Esophagus muscularis mucosa (tissue), 4 donors: Measurements from ENCODE around the gene SCAND1. TPM values are rescaled to one million over a fixed set of nuclear protein-coding genes. Genes with fewer than 3 reads are reported as not detected.

Experiments used
- DNase-seq: peaks from one replicate; pipeline ENCODE4 v3.0.0-alpha.2; 2017; ENCODE audit errors: extremely low spot score
- H3K27ac ChIP-seq, 4 donors: fragments of 200-600 bp; sonication (generic); replicated peaks in 1 of 4; 1 replicate in 3 of 4; 2 replicates in 1 of 4; pipeline ENCODE4 v1.5.1; 2016 to 2019; ENCODE audit warnings: mild to moderate bottlenecking in 1 of 4
- H3K27me3 ChIP-seq, 4 donors: fragments of 200-600 bp; sonication (generic); one replicate each; pipeline versions ENCODE4 v1.5.1 to v1.6.0; 2016 to 2019
- H3K36me3 ChIP-seq, 4 donors: fragments of 200-600 bp; sonication (generic); one replicate each; pipeline ENCODE4 v1.5.1; 2016 to 2019
- H3K4me1 ChIP-seq, 4 donors: fragments of 200-600 bp; sonication (generic); one replicate each; pipeline ENCODE4 v1.5.1; 2016 to 2019
- H3K4me3 ChIP-seq, 4 donors: fragments of 200-600 bp; sonication (generic); 1 replicate in 2 of 4; 2 replicates in 2 of 4; pipeline ENCODE4 v1.5.1; 2016 to 2019; ENCODE audit warnings: mild to moderate bottlenecking in 4 of 4, moderate library complexity in 1 of 4
- H3K9me3 ChIP-seq, 4 donors: fragments of 200-600 bp; sonication (generic); 1 replicate in 3 of 4; 2 replicates in 1 of 4; pipeline ENCODE4 v1.5.1; 2016 to 2019
- CTCF ChIP-seq, 3 experiments: fragments of 200-600 bp in 2 of 3; fragments of 450-650 bp in 1 of 3; sonication (generic) in 2 of 3; IDR thresholded peaks; one replicate each; pipeline ENCODE4 v1.5.1; 2017 to 2019; ENCODE audit warnings: antibody characterized with exemption in 3 of 3, mild to moderate bottlenecking in 2 of 3, moderate library complexity in 1 of 3
- EP300 ChIP-seq: sonication (generic); formaldehyde crosslinking; IDR thresholded peaks from one replicate; pipeline ENCODE4 v1.6.1; 2017; ENCODE audit warnings: antibody characterized with exemption
- POLR2A ChIP-seq: fragments of 450-650 bp; IDR thresholded peaks from one replicate; pipeline ENCODE4 v1.6.1; 2017; ENCODE audit warnings: antibody characterized with exemption, moderate library complexity, mild to moderate bottlenecking, low read depth
- POLR2AphosphoS5 ChIP-seq, 2 donors: sonication (generic); formaldehyde crosslinking; IDR thresholded peaks; one replicate each; pipeline ENCODE4 v1.6.1; 2017; ENCODE audit warnings: antibody characterized with exemption in 2 of 2
- WGBS: methylation state at CpG from one replicate; pipeline ENCODE4 v1.1.5; 2018; 5-methylcytosine and 5-hydroxymethylcytosine counted together
- intact Hi-C: fragments of 100-400 bp; cut with DNase I; formaldehyde crosslinking; loops from one replicate; pipeline ENCODE4 v1.15.1; 2023
- total RNA-seq, 4 donors: library from RNA; depleted of rRNA; stranded (reverse); fragments of >200 nt; gene quantifications; one replicate each; pipeline versions ENCODE4 v1.1.0 to v1.2.1, GENCODE V29; 2016

The SCAND1 gene
- total RNA-seq, 4 donors from 2014 or later, result 79.7 to 138 (median 94.2) TPM

- Histone ChIP-seq H3K27me3 (no peaks in the 10 kb centered on the region), H3K9me3 (no peaks in the 10 kb centered on the region), H3K4me1 (peaks cover 0 to 5% (median 0%) of the 10 kb centered on the region in 4 donors), H3K36me3 (no peaks in the 10 kb centered on the region), H3K27ac (no peak overlapping the region), H3K4me3 (no peak overlapping the region)
- 69% methylated on average over 9 of the region's 9 CpGs for WGBS
- DNase-seq, result no peak
- intact Hi-C loops, result no loop called here
- no peak for TF ChIP-seq POLR2A
- TF ChIP-seq CTCF (IDR thresholded peaks at IDR 0.05), result no peak
- TF ChIP-seq EP300, result no peak
- TF ChIP-seq POLR2AphosphoS5 (IDR thresholded peaks at IDR 0.05), result no peak
Measured at GRCh38 chr20:35975576-35976373, 21.5 kb upstream of the SCAND1 start.

- TF ChIP-seq EP300, result no peak
- TF ChIP-seq CTCF (IDR thresholded peaks at IDR 0.05), result no peak
- TF ChIP-seq POLR2AphosphoS5 (IDR thresholded peaks at IDR 0.05), result no peak
- H3K4me3 ChIP-seq, result no peak overlapping the region
- no peak for DNase-seq
- H3K27me3 ChIP-seq, result no peaks in the 10 kb centered on the region
- no peaks in the 10 kb centered on the region for H3K36me3 ChIP-seq
- H3K4me1 ChIP-seq, result peaks cover 0 to 5% (median 0%) of the 10 kb centered on the region in 4 donors
- intact Hi-C loops, result no loop called here
- H3K27ac ChIP-seq, result no peak overlapping the region
- H3K9me3 ChIP-seq, result no peaks in the 10 kb centered on the region
- WGBS, result 79% methylated on average over 4 of the region's 4 CpGs
Measured at GRCh38 chr20:35974256-35974655, 20.0 kb upstream of the SCAND1 start.

- no peaks in the 10 kb centered on the region for H3K36me3 ChIP-seq
- no peaks in the 10 kb centered on the region for H3K9me3 ChIP-seq
- no peaks in the 10 kb centered on the region for H3K27me3 ChIP-seq
- no peak for DNase-seq
- no peak for TF ChIP-seq POLR2A
- intact Hi-C loops, result no loop called here
- no peak overlapping the region for H3K4me3 ChIP-seq
- WGBS, result 73% methylated on average over 4 of the region's 4 CpGs
- H3K4me1 ChIP-seq, result peaks cover 0 to 5% (median 0%) of the 10 kb centered on the region in 4 donors
- no peak overlapping the region for H3K27ac ChIP-seq
Measured at GRCh38 chr20:35972462-35972861, 18.2 kb upstream of the SCAND1 start.

GRCh38 chr20:35971981-35972380, 17.7 kb upstream of the SCAND1 start:
- no peak for TF ChIP-seq POLR2A
- no peak for TF ChIP-seq EP300
- TF ChIP-seq CTCF (IDR thresholded peaks at IDR 0.05), result no peak
- TF ChIP-seq POLR2AphosphoS5 (IDR thresholded peaks at IDR 0.05), result no peak
- WGBS, result 97% methylated on average over 2 of the region's 2 CpGs

GRCh38 chr20:35968930-35969329, 14.6 kb upstream of the SCAND1 start:
- DNase-seq, result no peak
- Histone ChIP-seq H3K4me3 (no peak overlapping the region), H3K4me1 (peaks cover 0 to 5% (median 0%) of the 10 kb centered on the region in 4 donors), H3K9me3 (no peaks in the 10 kb centered on the region), H3K36me3 (no peaks in the 10 kb centered on the region), H3K27me3 (no peaks in the 10 kb centered on the region), H3K27ac (no peak overlapping the region)
- WGBS, result 50% methylated on average over 1 of the region's 1 CpG
- TF ChIP-seq EP300, result no peak
- TF ChIP-seq POLR2AphosphoS5 (IDR thresholded peaks at IDR 0.05), result no peak
- TF ChIP-seq CTCF (IDR thresholded peaks at IDR 0.05), result no peak
- TF ChIP-seq POLR2A, result no peak
- intact Hi-C loops, result no loop called here

More at GRCh38 chr20:35971981-35972380, 17.7 kb upstream of the SCAND1 start:
- no peak overlapping the region for H3K27ac ChIP-seq
- DNase-seq, result no peak
- intact Hi-C loops, result no loop called here
- no peaks in the 10 kb centered on the region for H3K27me3 ChIP-seq
- H3K9me3 ChIP-seq, result no peaks in the 10 kb centered on the region
- H3K4me3 ChIP-seq, result no peak overlapping the region
- peaks cover 0 to 5% (median 0%) of the 10 kb centered on the region in 4 donors for H3K4me1 ChIP-seq
- no peaks in the 10 kb centered on the region for H3K36me3 ChIP-seq
